HG03064 (cell line): ENCODE results near the gene NNMT.
"Not testable (repeated sequence)": the region's sequence is repeated elsewhere in the genome, so short reads cannot be mapped to it uniquely, and the experiment has no call there.

Source experiments
- ATAC-seq: cut with Tn5 transposase; IDR thresholded peaks from one replicate; pipeline ENCODE4 v1.9.1; 2021; ENCODE audit warnings: low read depth; ENCODE audit not compliant: unreplicated experiment

Gene NNMT

DNA sequence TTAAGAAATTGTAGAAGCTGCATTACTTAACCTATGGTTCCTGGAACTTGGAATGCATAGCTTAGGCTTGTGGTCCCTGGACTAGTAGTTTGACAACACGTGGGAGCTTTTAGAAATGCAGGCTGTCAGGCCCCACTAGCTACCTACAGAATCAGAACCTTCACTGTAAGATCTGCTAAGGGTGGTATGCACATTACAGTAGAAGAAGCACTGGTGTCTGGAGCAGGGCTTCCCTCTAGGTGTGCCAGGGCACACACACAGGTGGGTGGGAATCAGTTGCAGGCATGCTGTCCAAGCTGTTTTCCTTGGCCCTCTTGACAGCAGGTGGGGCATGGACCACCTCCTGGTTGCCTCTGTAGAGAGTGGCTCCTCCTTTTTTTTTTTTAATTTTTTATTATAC is 8.8 kb downstream of the NNMT start:
- no peak for ATAC-seq

DNA sequence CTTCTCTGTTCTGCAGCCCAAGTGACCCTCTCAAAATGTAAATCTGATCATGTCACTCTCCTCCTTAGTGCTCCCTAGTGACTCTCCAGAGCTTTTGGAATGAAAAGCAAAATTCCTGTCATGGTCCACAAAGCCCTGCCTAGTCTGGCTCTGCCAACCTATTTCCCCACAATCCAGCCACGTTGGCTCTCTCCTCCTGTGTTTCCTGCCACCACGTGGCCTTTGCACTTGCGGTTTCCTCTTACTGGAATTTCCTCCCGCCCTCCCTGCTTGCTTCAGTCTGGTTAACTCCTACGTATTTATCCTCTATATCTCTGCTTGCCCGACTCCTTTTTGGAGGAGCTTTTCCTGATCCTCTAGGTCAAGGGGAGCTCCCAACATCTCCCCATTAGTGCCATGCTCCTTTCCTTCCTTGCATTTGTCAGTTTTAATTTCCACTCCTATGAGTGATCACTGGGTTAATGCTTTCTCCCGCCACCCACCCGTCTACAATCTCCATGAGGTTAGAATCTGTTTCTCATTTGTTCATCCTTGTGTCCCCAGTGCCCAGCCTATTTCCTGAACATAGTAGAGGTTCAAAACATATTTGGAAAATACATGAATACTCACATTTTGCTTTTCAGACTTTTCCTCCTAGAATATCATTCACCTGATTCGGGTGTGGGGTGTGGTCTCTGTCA is 11.5 kb downstream of the NNMT start:
- no peak for ATAC-seq

DNA sequence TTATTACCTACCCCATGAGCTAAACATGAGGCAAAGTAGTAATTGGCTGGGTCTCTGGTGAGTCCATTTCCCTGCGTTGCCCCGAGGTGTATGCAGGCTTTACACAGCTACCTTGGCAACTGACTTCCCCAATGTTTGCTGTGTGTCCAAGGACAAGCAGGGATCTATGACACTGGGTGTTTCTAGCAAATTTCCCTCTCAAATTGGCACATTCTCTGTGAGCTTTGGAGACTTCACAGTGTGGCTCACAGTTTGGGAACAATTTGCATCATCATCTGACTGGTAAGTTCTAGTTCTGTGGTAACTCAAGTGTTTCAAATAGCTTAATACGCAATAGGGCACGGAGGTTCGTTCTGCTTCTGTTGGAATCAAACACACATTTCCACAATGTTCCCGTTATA is 12.5 kb downstream of the NNMT start:
- no peak for ATAC-seq

DNA sequence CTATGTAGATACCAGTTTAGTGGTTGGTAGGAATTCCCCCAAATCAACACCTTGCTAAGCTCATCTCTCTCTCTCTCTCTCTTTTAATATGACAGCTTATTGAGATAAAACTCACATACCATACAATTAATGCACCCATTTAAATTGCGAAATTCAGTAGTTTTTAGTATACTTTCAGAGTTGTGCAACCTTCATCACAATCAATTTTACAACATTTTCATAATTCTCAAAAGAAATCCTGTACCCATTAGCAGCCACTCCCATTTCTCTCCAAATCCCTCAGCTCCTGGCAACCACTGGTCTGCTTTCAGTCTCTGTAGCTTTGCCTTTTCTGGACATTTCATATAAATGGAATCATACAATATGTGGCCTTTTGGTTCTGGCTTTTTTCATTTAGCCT is 13.3 kb downstream of the NNMT start:
- no peak for ATAC-seq

DNA sequence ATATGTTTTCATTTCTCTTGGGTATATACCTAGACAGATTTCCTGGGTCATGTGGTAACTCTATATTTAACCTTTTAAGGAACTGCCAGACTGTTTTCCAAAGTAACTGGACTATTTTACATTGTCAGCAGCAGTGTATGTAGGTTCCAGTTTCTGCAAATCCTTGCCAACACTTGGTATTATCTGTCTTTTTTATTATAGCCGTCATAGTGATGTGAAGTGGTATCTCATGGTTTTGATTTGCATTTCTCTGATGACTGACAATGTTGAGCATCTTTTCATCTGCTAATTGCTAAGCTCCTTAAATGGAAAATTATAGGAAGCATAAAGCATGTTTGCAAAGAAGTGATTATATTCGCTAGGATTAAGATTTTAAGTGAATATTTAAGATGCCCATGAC is 13.9 kb downstream of the NNMT start:
- ATAC-seq: no peak

DNA sequence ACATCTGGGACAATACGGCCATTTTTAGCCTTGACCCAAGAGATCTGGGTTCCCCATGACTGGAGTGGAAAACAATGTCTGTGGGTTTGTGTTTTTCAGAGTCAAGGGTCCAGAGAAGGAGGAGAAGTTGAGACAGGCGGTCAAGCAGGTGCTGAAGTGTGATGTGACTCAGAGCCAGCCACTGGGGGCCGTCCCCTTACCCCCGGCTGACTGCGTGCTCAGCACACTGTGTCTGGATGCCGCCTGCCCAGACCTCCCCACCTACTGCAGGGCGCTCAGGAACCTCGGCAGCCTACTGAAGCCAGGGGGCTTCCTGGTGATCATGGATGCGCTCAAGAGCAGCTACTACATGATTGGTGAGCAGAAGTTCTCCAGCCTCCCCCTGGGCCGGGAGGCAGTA is 15.7 kb downstream of the NNMT start:
- no peak for ATAC-seq

DNA sequence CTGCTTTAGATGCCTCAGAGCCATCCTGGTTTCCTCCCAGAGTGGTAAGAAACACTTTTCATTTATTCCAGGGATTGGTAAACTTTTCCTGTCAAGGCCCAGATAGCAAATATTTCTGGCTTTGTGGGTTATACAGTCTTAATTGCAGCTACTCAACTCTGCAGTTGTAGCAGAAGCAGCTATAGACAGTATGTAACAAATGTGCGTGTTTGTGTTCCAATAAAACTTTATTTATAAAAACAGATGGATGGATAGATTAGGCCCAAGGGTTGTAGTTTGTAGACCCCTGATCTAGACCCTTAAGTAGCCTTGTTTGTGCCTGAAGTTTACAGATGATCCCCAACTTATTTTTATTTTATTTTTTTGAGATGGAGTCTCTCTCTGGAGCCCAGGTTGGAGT is 17.9 kb downstream of the NNMT start:
- no peak for ATAC-seq

DNA sequence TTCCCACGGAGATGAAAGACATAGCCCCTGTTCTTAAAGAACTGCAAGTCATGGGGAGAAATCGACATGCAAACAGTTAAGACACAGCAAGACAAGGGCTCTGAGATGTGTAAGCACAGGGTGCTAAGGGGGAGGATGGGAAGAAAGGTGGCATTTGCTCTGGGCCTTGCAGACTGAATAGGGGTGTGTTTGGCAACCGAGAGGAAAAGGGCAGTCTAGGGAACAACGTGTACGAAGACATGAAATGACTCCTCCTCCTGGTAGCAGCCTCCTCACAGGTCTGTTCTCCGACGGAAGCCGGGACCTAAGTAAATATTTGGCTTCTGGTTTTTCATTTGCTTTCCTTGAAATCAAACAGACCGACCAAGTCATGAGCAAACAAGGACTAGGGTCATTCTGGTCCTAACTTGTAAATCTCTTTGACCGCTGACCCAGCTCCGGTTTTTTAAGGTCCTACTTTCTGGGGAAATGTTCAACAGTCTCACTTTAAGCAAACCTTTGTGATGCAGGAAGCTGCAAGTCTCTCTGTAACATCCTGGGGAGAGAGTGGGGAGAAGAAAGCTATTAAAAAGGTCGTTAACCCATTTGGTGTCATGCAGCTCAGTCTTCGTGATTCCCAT is 19.7 kb downstream of the NNMT start:
- ATAC-seq: no peak

DNA sequence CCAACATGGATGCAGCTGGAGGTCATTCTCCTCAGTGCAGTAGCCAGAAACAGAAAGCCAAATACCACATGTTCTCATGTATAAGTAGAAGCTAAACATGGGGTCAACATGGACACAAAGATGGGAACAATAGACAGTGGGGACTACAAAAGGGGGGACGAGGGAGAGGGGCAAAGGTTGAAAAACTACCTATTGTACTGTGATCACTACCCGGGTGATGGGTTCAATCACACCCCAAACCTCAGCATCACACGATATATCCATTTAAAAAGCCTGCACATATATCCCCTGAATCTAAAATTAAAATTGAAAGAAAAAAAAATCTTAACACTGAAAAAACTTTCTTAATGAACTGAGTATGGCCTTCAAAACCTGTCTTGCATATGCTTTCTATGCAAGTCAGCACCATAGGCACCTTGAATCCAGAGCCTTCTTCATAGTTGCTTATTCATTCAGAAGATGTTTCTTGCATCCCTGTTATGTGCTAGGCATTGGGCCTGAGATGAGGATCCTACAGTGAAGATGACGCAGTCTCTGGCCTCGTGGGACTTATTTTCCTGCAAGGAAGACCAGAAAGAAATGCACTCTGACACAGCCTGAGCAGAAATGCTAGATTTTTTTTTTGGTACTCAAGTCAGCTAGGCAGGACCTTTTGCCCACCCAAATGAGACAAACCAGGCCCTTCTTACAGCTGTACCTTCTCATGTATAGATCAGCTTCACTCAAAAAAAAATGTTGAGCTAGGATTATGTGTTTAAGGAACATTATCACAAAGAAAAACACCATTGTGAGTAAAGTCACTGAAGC is 21.0 kb downstream of the NNMT start:
- no peak for ATAC-seq

DNA sequence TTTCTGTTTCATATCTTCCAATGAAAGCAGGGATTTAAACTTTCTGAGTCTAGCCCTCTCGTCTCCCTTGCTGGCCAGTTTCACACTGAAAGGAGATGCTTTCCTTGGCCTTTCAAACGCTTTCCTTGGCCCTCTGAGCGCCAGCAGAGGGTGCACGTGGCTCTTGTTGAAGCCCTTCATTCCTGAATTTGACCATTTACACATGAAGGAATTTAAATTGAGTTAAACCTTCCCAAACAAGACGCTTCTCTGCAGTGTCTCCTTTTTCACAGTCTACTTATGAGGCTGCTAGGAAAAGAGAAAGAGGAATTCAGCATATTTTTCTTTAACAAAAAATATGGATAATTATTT is 21.6 kb downstream of the NNMT start:
- no peak for ATAC-seq

DNA sequence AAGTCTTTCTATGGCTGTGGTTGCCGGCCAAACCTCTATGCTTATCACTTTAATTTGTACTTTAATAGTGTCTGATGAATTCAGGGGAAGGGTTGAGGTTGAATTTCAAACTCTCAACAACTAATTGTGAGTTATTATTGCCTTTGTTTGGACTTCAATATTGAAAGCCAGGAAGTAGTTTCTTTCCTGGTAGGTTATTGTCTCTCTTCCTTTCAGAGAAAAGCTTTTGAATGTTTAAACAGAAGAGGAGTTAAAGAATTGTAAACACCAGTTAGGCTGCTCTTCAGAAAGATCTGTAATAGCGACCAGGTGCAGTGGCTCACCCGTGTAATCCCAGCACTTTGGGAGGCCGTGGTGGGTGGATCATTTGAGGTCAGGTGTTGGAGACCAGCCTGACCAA is 22.2 kb downstream of the NNMT start:
- ATAC-seq: no peak

DNA sequence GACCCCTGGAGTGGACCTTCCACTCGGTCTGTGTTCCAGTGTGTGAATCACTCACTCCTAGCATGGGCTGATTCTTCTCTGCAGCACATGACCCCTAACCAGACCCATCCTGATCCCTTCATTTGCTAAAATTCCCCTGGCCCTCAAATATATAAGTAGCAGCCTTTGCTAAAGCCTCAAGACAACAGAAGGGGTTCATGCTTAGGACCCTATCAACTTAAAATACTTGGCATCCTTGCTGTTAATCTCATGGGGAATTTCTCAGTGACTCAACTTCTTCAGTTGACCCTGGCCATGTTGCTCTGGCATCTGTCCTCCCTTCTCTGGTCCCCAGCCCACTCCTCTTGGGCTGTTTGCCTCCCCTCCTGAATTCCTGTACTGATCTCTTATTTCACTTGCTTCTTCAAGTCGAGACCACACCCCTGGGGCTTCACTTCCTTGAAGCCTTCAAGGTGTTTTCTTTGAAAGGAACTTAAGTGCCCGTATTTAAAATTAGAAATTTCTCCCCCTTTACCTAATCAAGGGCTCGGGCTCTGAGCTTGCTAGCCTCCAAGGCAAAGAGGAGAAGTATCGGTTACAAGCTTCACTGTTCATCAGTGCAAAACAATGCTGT is 23.6 kb downstream of the NNMT start:
- ATAC-seq: no peak

DNA sequence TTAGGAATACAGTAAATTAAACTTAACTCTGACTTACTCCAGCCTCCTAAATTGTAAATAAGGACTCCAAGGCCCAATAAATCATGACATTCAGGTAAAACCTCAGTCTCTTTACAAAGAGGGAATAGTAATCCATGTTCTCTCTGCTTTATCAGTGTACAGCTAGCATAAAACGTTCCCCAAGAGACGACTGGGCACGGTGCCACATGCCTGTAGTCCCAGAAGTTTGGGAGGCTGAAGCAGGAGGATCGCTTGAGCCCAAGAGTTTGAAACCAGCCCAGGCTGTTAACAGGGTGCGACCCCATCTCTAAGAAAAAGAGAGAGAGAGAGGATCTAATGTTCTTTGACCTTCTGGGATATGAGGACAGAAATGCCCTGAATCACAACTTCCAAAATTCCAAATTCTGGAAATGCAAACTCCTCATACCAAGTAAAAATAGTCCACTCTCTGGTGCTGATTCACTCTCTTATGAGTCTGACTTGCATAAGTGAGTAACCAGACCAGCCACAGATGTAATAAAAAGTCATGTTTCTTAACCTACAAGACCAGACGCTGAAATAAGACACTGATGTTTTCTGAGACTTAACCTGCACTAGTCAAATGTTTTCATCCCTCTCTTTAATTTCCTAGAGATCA is 25.5 kb downstream of the NNMT start:
- no peak for ATAC-seq

DNA sequence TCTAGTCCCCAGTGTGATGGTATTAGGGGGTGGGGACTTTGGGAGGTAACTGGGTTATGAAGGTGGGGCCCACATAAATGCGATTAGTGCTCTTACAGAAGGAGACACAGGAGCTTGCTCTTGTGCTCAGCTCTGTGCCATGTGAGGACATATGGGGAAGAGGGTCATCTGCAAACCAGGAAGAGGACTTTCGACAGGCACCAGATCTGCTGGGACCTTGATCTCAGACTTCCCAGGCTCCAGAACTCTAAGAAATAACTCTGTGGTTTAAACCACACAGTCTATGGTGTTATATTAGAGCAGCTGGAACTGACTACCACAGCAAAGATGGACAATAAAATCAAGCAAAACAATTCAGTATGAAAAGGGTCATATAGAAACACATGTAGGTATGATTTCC is 26.7 kb downstream of the NNMT start:
- ATAC-seq: no peak

DNA sequence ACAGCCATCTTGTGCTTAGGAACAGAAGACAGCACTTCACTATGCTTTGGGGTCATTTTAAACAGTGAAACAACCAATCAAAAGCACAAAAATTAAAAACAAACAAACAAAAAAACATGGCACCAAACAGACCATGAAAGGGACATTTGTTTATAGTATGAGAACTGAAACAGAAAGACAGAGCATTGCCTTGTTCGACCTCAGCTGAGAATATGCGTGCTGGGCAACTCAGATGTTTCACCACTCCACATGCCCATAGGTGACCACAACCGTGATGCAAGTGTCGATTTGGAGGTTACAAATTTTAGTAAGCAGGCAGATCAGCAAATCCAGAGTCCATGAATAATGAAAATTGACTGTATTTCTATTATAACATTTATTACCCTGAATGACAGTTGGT is 30.0 kb downstream of the NNMT start:
- no peak for ATAC-seq

DNA sequence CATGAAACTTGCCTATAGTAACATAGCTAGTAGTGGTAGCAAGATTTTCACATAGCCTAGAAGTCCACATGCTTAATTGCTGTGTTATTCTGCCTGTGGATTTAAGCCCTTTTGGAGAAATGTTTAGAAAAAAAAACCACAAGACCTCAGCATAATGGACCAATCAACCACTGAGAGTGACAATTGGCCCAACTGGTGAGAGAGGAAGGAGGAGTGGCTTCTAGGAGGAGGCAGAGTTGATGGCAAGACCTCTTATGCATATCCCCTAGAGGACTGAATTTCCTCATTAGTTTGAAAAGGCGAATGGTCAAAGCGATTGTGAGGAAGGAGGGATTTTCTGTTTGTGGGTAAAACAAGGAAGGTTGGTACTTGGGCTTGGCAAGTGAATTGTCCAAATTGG is 30.6 kb downstream of the NNMT start:
- ATAC-seq: no peak

DNA sequence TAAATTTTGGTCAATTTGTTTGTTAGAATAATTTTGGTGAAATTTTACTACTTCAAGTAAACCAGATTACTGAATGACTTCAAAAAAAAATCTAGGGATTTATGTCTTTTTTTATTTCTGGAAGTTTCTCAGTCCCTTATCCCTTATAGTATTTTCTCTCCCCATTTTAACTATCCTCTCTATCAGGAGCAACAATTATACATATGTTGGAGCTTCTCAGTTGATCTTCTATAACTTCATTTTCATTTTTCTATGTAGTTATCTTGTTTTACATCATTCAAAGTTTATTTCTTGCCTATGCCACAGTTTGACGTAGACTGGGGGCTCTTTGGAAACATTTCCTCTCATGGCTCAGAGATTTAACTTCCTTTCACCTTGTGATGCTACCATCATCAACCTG is 34.2 kb downstream of the NNMT start:
- ATAC-seq: no peak

DNA sequence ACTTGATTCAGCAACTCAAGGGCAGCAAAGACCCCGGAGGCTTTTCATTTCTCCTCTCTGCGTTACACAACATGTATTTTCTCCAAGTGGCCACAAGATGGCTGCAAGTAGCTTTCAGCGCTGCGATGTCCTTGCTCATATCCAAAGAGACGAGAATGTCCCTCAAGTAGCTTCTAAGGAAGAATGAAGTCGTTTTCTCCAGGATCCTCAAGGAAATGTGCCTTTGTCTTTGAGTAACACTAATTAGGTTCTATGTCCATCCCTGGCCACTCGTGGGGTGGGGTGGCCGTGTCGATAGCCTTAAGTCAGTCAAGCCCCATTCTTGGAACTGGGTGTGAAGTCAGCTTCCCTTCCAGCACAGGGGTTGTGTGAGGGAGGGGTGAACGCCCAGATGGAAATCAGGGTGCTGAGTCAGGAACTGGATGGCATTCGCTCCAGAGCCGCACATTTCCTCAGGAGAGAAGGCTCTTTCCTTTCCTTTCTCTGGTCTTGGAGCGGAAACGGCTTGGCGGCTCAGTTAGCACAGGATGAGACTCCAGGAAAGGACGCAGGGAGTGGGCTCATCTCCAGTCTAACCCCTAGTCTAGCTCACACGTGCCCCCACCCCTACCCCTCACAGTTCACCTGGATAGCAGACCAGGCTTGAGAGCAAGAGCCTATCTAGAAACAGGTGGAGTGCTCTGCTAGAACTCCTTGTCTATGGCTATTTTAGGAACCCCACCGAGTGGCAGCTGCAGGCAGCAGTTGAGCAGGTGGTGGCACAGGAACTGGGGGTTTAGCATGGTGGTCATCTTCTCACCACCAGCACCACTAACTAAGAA is 44.3 kb downstream of the NNMT start:
- ATAC-seq: no peak

DNA sequence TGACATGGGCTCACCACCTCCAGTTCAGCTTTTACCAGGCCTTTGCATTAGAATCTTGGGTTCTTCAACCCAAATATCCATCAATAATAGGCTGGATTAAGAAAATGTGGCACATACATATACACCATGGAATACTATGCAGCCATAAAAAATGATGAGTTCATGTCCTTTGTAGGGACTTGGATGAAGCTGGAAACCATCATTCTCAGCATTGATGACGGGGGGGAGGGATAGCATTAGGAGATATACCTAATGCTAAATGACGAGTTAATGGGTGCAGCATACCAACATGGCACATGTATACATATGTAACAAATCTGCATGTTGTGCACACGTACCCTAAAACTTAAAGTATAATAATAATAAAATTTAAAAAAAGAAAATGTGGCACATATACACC is 45.5 kb downstream of the NNMT start:
- ATAC-seq: not testable (repeated sequence)

DNA sequence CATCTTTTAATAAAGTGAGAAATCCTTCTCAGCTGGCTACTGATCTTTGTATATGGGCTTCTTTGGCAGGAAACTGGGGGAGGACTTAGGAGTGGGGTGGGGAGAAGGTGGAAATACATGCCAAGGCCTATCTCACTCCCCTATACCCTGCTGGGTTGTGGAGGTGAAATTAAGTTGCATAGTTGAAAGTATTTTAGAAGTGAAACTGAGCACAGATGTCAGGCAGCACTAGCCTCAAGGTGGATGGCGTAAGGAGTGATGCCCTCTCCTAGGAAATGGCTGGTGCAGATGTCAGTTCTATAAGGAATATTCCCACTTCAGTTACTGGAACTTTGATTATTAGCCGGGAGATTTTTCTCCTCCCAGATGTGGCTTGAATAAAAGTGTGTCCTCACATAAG is 46.3 kb downstream of the NNMT start:
- ATAC-seq: no peak
